H1 (cell line): Measurements from ENCODE around the gene GXYLT2. TPM values are rescaled to one million over a fixed set of nuclear protein-coding genes. Genes with fewer than 3 reads are reported as not detected.
A peak's percentile ranks its signal among the peaks of the same experiment; 100 is the strongest.

Experiments used
- CTCF ChIA-PET: fragments of 300-600 bp; sonication (Branson Sonifier 250); formaldehyde crosslinking; loops from one replicate; lab custom pipeline; 2021; ENCODE audit not compliant: partially characterized antibody; lab: Charles Lee
- POLR2A ChIA-PET: fragments of 300-600 bp; sonication (Branson Sonifier 250); formaldehyde crosslinking; loops from one replicate; lab custom pipeline; 2021; ENCODE audit warnings: inconsistent platforms; ENCODE audit not compliant: partially characterized antibody; lab: Charles Lee
- DNase-seq, 2 experiments: peaks; one replicate each; pipeline versions ENCODE4 v3.0.0 to v3.0.0-alpha.2; 2010 to 2022; ENCODE audit warnings: low spot score in 2 of 2, low read depth in 1 of 2, mixed read lengths in 1 of 2
- FAIRE-seq: peaks from 2 replicates; lab custom pipeline; 2011; peaks lifted over from hg19 to GRCh38; lab: Jason Lieb, UNC
- H2AFZ ChIP-seq: 2 replicates; pipeline ENCODE4 v1.8.1; 2012; ENCODE audit warnings: low read length, inconsistent platforms
- H2AK5ac ChIP-seq: 2 replicates; pipeline ENCODE4 v1.6.1; 2013; ENCODE audit warnings: low read depth, low read length
- H2BK120ac ChIP-seq: replicated peaks from 2 replicates; pipeline ENCODE3; 2013; ENCODE audit warnings: low read depth, low read length, inconsistent platforms
- H2BK12ac ChIP-seq: 2 replicates; pipeline ENCODE4 v1.6.1; 2013; ENCODE audit warnings: low read depth, low read length
- H2BK15ac ChIP-seq: 2 replicates; pipeline ENCODE4 v1.6.1; 2013; ENCODE audit warnings: low read length
- H2BK20ac ChIP-seq: 2 replicates; pipeline ENCODE4 v1.6.1; 2013; ENCODE audit warnings: low read length
- H2BK5ac ChIP-seq: 2 replicates; pipeline ENCODE4 v1.6.1; 2013; ENCODE audit warnings: low read depth, low read length
- H3K14ac ChIP-seq: 2 replicates; pipeline ENCODE4 v1.6.1; 2013; ENCODE audit warnings: inconsistent platforms; ENCODE audit not compliant: insufficient read length
- H3K18ac ChIP-seq: 2 replicates; pipeline ENCODE4 v1.6.1; 2013; ENCODE audit warnings: low read length; ENCODE audit errors: extremely low read depth
- H3K23ac ChIP-seq: 2 replicates; pipeline ENCODE4 v1.6.1; 2013; ENCODE audit warnings: inconsistent platforms; ENCODE audit not compliant: insufficient read length
- H3K23me2 ChIP-seq: 2 replicates; pipeline ENCODE4 v1.6.1; 2013; ENCODE audit warnings: low read depth, low read length
- H3K27ac ChIP-seq: 2 replicates; pipeline ENCODE4 v1.6.1; 2011; ENCODE audit warnings: low read depth, low read length, inconsistent platforms
- H3K27me3 ChIP-seq, 4 experiments: replicated peaks in 1 of 4; 1 replicate in 1 of 4; 2 replicates in 3 of 4; pipeline versions ENCODE4 v1.6.1 to v1.8.1; 2011 to 2013; ENCODE audit warnings: low read length in 3 of 4, mild to moderate bottlenecking in 3 of 4, inconsistent platforms in 2 of 4, mixed read lengths in 2 of 4, moderate library complexity in 1 of 4; ENCODE audit not compliant: control insufficient read depth in 3 of 4, insufficient read depth in 3 of 4; ENCODE audit errors: extremely low read depth in 1 of 4
- H3K36me3 ChIP-seq, 4 experiments: 2 replicates each; pipeline versions ENCODE4 v1.6.1 to v1.8.1; 2011 to 2013; ENCODE audit warnings: mild to moderate bottlenecking in 4 of 4, low read length in 3 of 4, moderate library complexity in 2 of 4, control low read depth in 1 of 4, inconsistent platforms in 1 of 4; ENCODE audit not compliant: insufficient read depth in 4 of 4, control insufficient read depth in 2 of 4
- H3K4ac ChIP-seq: replicated peaks from 2 replicates; pipeline ENCODE3; 2013; ENCODE audit warnings: low read length, low read depth, mixed read lengths, inconsistent platforms; ENCODE audit not compliant: insufficient read length
- H3K4me1 ChIP-seq, 4 experiments: replicated peaks in 1 of 4; 1 replicate in 1 of 4; 2 replicates in 3 of 4; pipeline versions ENCODE4 v1.6.1 to v1.8.1; 2011 to 2013; ENCODE audit warnings: low read length in 3 of 4, inconsistent platforms in 2 of 4, mixed read lengths in 1 of 4; ENCODE audit not compliant: insufficient read depth in 4 of 4, control insufficient read depth in 3 of 4
- H3K4me2 ChIP-seq, 2 experiments: 2 replicates each; pipeline versions ENCODE4 v1.6.1 to v1.8.1; 2011 to 2013; ENCODE audit warnings: low read depth in 2 of 2, low read length in 2 of 2, control low read depth in 1 of 2, inconsistent platforms in 1 of 2, mild to moderate bottlenecking in 1 of 2; ENCODE audit not compliant: insufficient read depth in 1 of 2
- H3K4me3 ChIP-seq, 4 experiments: fragments of 200-600, 300-600 bp in 1 of 4; sonication (generic), shearing (Covaris generic), sonication (Bioruptor Twin) in 1 of 4; 2 replicates each; pipeline versions ENCODE4 v1.5.1 to v1.8.1; 2011 to 2016; ENCODE audit warnings: low read length in 4 of 4, low read depth in 3 of 4, control low read depth in 2 of 4, inconsistent platforms in 2 of 4, mild to moderate bottlenecking in 2 of 4, mixed read lengths in 1 of 4, moderate library complexity in 1 of 4; ENCODE audit not compliant: insufficient read depth in 2 of 4; ENCODE audit errors: extremely low read depth in 1 of 4
- H3K56ac ChIP-seq: replicated peaks from 2 replicates; pipeline ENCODE3; 2013; ENCODE audit warnings: low read depth, mild to moderate bottlenecking, mixed read lengths, low read length, inconsistent platforms; ENCODE audit not compliant: insufficient read length
- H3K79me1 ChIP-seq: 2 replicates; pipeline ENCODE4 v1.6.1; 2013; ENCODE audit warnings: low read depth, low read length, control low read depth
- H3K79me2 ChIP-seq, 2 experiments: 2 replicates each; pipeline versions ENCODE4 v1.6.1 to v1.8.1; 2012 to 2013; ENCODE audit warnings: low read length in 2 of 2, mild to moderate bottlenecking in 2 of 2, inconsistent platforms in 1 of 2; ENCODE audit not compliant: insufficient read depth in 2 of 2, control insufficient read depth in 1 of 2
- H3K9ac ChIP-seq, 4 experiments: replicated peaks in 1 of 4; 1 replicate in 1 of 4; 2 replicates in 3 of 4; pipeline versions ENCODE4 v1.6.1 to v1.8.1; 2011 to 2013; ENCODE audit warnings: low read depth in 3 of 4, low read length in 3 of 4, control low read depth in 2 of 4, mild to moderate bottlenecking in 2 of 4, moderate library complexity in 2 of 4, inconsistent platforms in 1 of 4; ENCODE audit errors: extremely low read depth in 1 of 4
- H3K9me3 ChIP-seq, 2 experiments: 2 replicates each; pipeline versions ENCODE4 v1.6.1 to v1.8.1; 2012 to 2013; ENCODE audit warnings: mild to moderate bottlenecking in 2 of 2, moderate library complexity in 2 of 2, control low read depth in 1 of 2, inconsistent platforms in 1 of 2, low read depth in 1 of 2, low read length in 1 of 2, mixed read lengths in 1 of 2; ENCODE audit not compliant: insufficient read depth in 2 of 2
- H4K20me1 ChIP-seq, 2 experiments: replicated peaks in 1 of 2; 2 replicates each; pipeline versions ENCODE3 to v1.8.1; 2011 to 2013; ENCODE audit warnings: inconsistent platforms in 2 of 2, low read length in 2 of 2, mild to moderate bottlenecking in 1 of 2; ENCODE audit not compliant: insufficient read depth in 2 of 2, control insufficient read depth in 1 of 2
- H4K5ac ChIP-seq: 2 replicates; pipeline ENCODE4 v1.6.1; 2013; ENCODE audit warnings: low read length, low read depth, mixed read lengths, inconsistent platforms; ENCODE audit not compliant: insufficient read length
- H4K8ac ChIP-seq: 2 replicates; pipeline ENCODE4 v1.8.0; 2013; ENCODE audit warnings: mild to moderate bottlenecking, moderate library complexity, low read length, inconsistent platforms; ENCODE audit not compliant: insufficient read depth; ENCODE audit errors: extremely low read depth
- H4K91ac ChIP-seq: replicated peaks from 2 replicates; pipeline ENCODE3; 2013; ENCODE audit warnings: low read length, mixed read lengths, inconsistent platforms; ENCODE audit not compliant: insufficient read length
- ASH2L ChIP-seq: fragments of 200-600, 300-600 bp; sonication (generic); IDR thresholded peaks from one replicate; pipeline ENCODE4 v1.7.1; 2017; ENCODE audit warnings: low read length
- CTCF ChIP-seq, 3 experiments: IDR thresholded peaks; 1 replicate in 2 of 3; 2 replicates in 1 of 3; pipeline versions ENCODE4 v1.5.1 to v1.6.1; 2011; ENCODE audit warnings: low read length in 3 of 3, mild to moderate bottlenecking in 3 of 3, inconsistent platforms in 2 of 3, low read depth in 1 of 3, moderate library complexity in 1 of 3; ENCODE audit not compliant: insufficient read depth in 1 of 3; ENCODE audit errors: control extremely low read depth in 1 of 3
- EZH2 ChIP-seq: fragments of 200-600 bp; sonication (generic); IDR thresholded peaks from 2 replicates; pipeline ENCODE4 v1.7.1; 2012; ENCODE audit warnings: low read depth, mild to moderate bottlenecking, moderate library complexity, low read length, inconsistent platforms; ENCODE audit not compliant: severe bottlenecking
- POLR2AphosphoS5 ChIP-seq: IDR thresholded peaks from 2 replicates; pipeline ENCODE4 v1.6.1; 2011; ENCODE audit warnings: low read depth, low read length
- RAD21 ChIP-seq, 2 experiments: IDR thresholded peaks in 1 of 2; conservative IDR thresholded peaks in 1 of 2; 2 replicates each; pipeline ENCODE4 v1.6.1; 2011; ENCODE audit warnings: low read depth in 2 of 2, low read length in 2 of 2, improper control_type of control experiment in 1 of 2, inconsistent platforms in 1 of 2, mild to moderate bottlenecking in 1 of 2, moderate library complexity in 1 of 2
- RFX5 ChIP-seq: IDR thresholded peaks from 2 replicates; pipeline ENCODE4 v1.6.1; 2011; ENCODE audit warnings: low read depth, low read length, improper control_type of control experiment, borderline replicate concordance
- RXRA ChIP-seq: IDR thresholded peaks from 2 replicates; pipeline ENCODE4 v1.6.1; 2011; ENCODE audit warnings: low read depth, mild to moderate bottlenecking, low read length, moderate library complexity; ENCODE audit not compliant: insufficient read depth
- SAP30 ChIP-seq: fragments of 300-600 bp; sonication (generic); IDR thresholded peaks from 2 replicates; pipeline ENCODE4 v1.7.1; 2012; ENCODE audit warnings: low read length, moderate library complexity, mild to moderate bottlenecking, inconsistent platforms; ENCODE audit not compliant: insufficient read depth, insufficient replicate concordance
- YY1 ChIP-seq: IDR thresholded peaks from 2 replicates; pipeline ENCODE4 v1.6.1; 2011; ENCODE audit warnings: low read depth, mild to moderate bottlenecking, low read length
- WGBS, 2 experiments: shearing (Covaris generic) in 1 of 2; methylation state at CpG; one replicate each; pipeline versions ENCODE4 v1.1.6 to v1.1.7; 2013 to 2015; ENCODE audit warnings: low lambda C conversion rate in 2 of 2, mixed read lengths in 2 of 2, inconsistent platforms in 1 of 2, low coverage in 1 of 2, missing lambda C conversion rate in 1 of 2; ENCODE audit not compliant: insufficient replicate concordance in 2 of 2, insufficient coverage in 1 of 2, insufficient read length in 1 of 2; ENCODE audit errors: extremely low coverage in 1 of 2, missing lambda C conversion rate in 1 of 2; 5-methylcytosine and 5-hydroxymethylcytosine counted together
- polyA plus RNA-seq, 7 experiments: library from polyadenylated mRNA; depleted of rRNA in 3 of 7; stranded (reverse) in 5 of 7; unstranded in 2 of 7; fragments of >200 nt in 5 of 7; fragments of 200-250 nt in 2 of 7; gene quantifications; 1 replicate in 5 of 7; 2 replicates in 1 of 7; 4 replicates in 1 of 7; pipeline versions ENCODE4 v1.2.1 to v1.2.3, GENCODE V29; 2011 to 2013; ENCODE audit warnings: missing spikeins in 2 of 7, mixed read lengths in 2 of 7
- total RNA-seq: library from RNA; stranded (reverse); fragmentation: NEBNext Ultra II Directional; extraction: Animal tissue kit (Norgen Biotek cat#: 25700); gene quantifications from 2 replicates; pipeline ENCODE4 v1.2.1, GENCODE V29; 2021

The GXYLT2 gene
- total and polyA plus RNA-seq, 2 of the 8 experiments (the other 6 are each of a cell fraction or from before 2014, with no cell fraction given) = 1.8 to 5.6 TPM

- Histone ChIP-seq H3K18ac (no peak overlapping the region), H3K4ac (no peak overlapping the region), H4K5ac (no peak overlapping the region), H3K4me1 (no peaks in the 10 kb centered on the region; a peak in 1 of 7 replicates), H2BK20ac (no peak overlapping the region), H2BK15ac (no peak overlapping the region), H3K23ac (no peak overlapping the region), H3K79me1 (no peaks in the 10 kb centered on the region), H3K56ac (no peak overlapping the region), H4K20me1 (no peaks in the 10 kb centered on the region), H3K9ac (no peak overlapping the region), H2BK5ac (no peak overlapping the region), H2BK12ac (0 out of 2 replicates have a peak overlapping the region, but pooled peaks have one; percentile 18), H2BK120ac (no peak overlapping the region), H4K8ac (no peak overlapping the region), H3K14ac (no peak overlapping the region), H4K91ac (no peak overlapping the region), H2AFZ (no peak overlapping the region), H3K4me2 (no peak overlapping the region), H3K79me2 (no peaks in the 10 kb centered on the region), H3K9me3 (no peaks in the 10 kb centered on the region), H3K36me3 (no peaks in the 10 kb centered on the region), H3K4me3 (no peak overlapping the region), H3K23me2 (no peaks in the 10 kb centered on the region; the same call in 1 of the 2 replicates), H3K27me3 (no peaks in the 10 kb centered on the region), H3K27ac (no peak overlapping the region)
- POLR2A ChIA-PET = no interaction called here
- CTCF ChIA-PET = interaction anchor here (0.6 kb wide), 1 partner anchor 134 kb away, joined by 4 read pairs; no protein-coding TSS in a partner anchor
- WGBS, 2 experiments = 89% methylated on average over 7 of the region's 7 CpGs; no CpG with 5 or more reads in 1 of the 2 experiments
- DNase-seq = no peak
- no peak for TF ChIP-seq RAD21 (IDR thresholded peaks at IDR 0.05 in 1 of 2, conservative IDR thresholded peaks at IDR 0.05 in 1 of 2; ENCODE audit: low read depth in 2 of 2, low read length in 2 of 2)
- no peak for TF ChIP-seq RXRA
- no peak for TF ChIP-seq ASH2L
- no peak for TF ChIP-seq EZH2
- no peak for TF ChIP-seq YY1
- TF ChIP-seq SAP30 = no peak
- no peak for TF ChIP-seq POLR2AphosphoS5
- TF ChIP-seq RFX5 = no peak
- TF ChIP-seq CTCF (IDR thresholded peaks at IDR 0.05; ENCODE audit: control extremely low read depth in 1 of 3, insufficient read depth in 1 of 3, low read depth in 1 of 3, low read length in 3 of 3) = no peak
- TF ChIP-seq, all 59 proteins: peak for 0
- FAIRE-seq = no peak
- H2AK5ac ChIP-seq = 0 out of 2 replicates have a peak overlapping the region, but pooled peaks have one; percentile 24
These were observed 73.1 kb downstream of the GXYLT2 start for GRCh38 chr3:72960812-72961518.
